GM19438 (cell line): ENCODE results near the gene ZIC5.

Experiments used
- ATAC-seq: cut with Tn5 transposase; IDR thresholded peaks from one replicate; pipeline ENCODE4 v1.9.1; 2021; ENCODE audit warnings: low read depth; ENCODE audit not compliant: unreplicated experiment

Gene ZIC5

GRCh38 chr13:99971576-99972189 is at the start of gene ZIC5:
ZIC5 (minus strand) TSS chr13:99971767; CDS start chr13:99971603, 164 bp downstream.
- no peak for ATAC-seq

- ATAC-seq: no peak
These were observed 48.3 kb upstream of the ZIC5 start for GRCh38 chr13:100019780-100020356.

GRCh38 chr13:100014621-100015020 is 43.1 kb upstream of the ZIC5 start:
- no peak for ATAC-seq

GRCh38 chr13:99998261-99998660 is 26.7 kb upstream of the ZIC5 start:
- ATAC-seq: no peak

GRCh38 chr13:99997702-99998214 is 26.2 kb upstream of the ZIC5 start:
- no peak for ATAC-seq

GRCh38 chr13:99996381-99996973 is 24.9 kb upstream of the ZIC5 start:
- no peak for ATAC-seq

GRCh38 chr13:99995589-99996380 is 24.2 kb upstream of the ZIC5 start:
- no peak for ATAC-seq

GRCh38 chr13:99995104-99995588 is 23.6 kb upstream of the ZIC5 start:
- ATAC-seq: no peak

- no peak for ATAC-seq
These were observed 23.1 kb upstream of the ZIC5 start for GRCh38 chr13:99994638-99995020.

GRCh38 chr13:99993660-99994637 is 22.4 kb upstream of the ZIC5 start:
- no peak for ATAC-seq

GRCh38 chr13:99992949-99993351 is 21.4 kb upstream of the ZIC5 start:
- ATAC-seq: no peak

- no peak for ATAC-seq
These were observed 20.5 kb upstream of the ZIC5 start for GRCh38 chr13:99991828-99992775.

- ATAC-seq: no peak
These were observed 19.7 kb upstream of the ZIC5 start for GRCh38 chr13:99991013-99991827.

- no peak for ATAC-seq
These were observed 18.8 kb upstream of the ZIC5 start for GRCh38 chr13:99990126-99990977.

- no peak for ATAC-seq
These were observed 17.9 kb upstream of the ZIC5 start for GRCh38 chr13:99989276-99990125.
